Measurements from ENCODE around the gene SLC45A1. TPM values are rescaled to one million over a fixed set of nuclear protein-coding genes. Genes with fewer than 3 reads are reported as not detected.

SLC45A1 gene
- total RNA-seq, 1 experiment from 2014 or later, result 13.8 TPM

DNA sequence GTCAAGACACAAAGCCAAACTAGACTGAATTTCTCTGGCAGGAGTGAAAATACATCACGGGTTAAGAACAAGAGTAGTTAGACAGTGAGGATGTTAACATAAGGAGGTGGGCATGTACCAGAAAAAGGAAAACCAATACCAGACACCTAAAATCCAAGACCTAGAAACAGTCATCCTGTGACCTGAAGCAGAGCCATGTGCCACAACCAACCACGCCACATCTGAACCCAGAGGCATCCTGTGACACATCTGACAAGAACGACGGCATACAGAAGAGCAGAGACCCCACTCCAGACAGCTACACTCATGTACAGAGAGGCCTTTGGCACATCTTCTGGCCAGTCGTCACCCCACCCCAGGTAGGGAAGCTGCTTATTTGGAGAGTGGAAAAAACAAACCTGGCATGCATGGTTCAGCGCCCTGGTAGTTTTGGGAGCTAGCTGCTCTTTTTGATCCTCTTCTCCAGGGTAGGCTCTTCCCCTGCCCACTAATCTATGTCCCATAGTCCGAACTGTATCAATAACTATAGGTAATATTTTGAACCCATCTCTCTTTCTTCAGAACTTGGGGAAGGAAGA, 72.1 kb downstream of the SLC45A1 start:
- ATAC-seq (no peak), DNase-seq (ENCODE audit: low read depth, low spot score) (no peak)
- Histone ChIP-seq H3K27me3 (ENCODE audit: insufficient read depth, low read length) (no peaks in the 10 kb centered on the region), H3K27ac (ENCODE audit: low read depth, low read length) (no peak overlapping the region), H3K79me2 (ENCODE audit: insufficient read depth, low read length) (peaks cover 4% of the 10 kb centered on the region), H3K4me1 (ENCODE audit: control insufficient read depth in 1 of 2, insufficient read depth in 2 of 2, low read length in 2 of 2) (peaks cover 0 to 4% of the 10 kb centered on the region in 2 experiments; a peak in 1 of 4 replicates), H4K20me1 (ENCODE audit: insufficient read depth) (no peaks in the 10 kb centered on the region), H3K36me3 (ENCODE audit: control insufficient read depth in 1 of 2, insufficient read depth in 2 of 2, low read length in 2 of 2) (no peaks in the 10 kb centered on the region), H3K9ac (ENCODE audit: low read length) (no peak overlapping the region), H3K4me3 (replicated peaks in 1 of 2; ENCODE audit: low read depth in 1 of 2, low read length in 2 of 2) (no peak overlapping the region), H3K9me2 (ENCODE audit: insufficient read depth) (no peaks in the 10 kb centered on the region), H2AFZ (ENCODE audit: low read depth, low read length, poor library complexity, severe bottlenecking) (no peak overlapping the region), H3K9me3 (ENCODE audit: control insufficient read depth in 1 of 2, insufficient read depth in 1 of 2, low read depth in 1 of 2, low read length in 2 of 2) (no peaks in the 10 kb centered on the region), H3K4me2 (ENCODE audit: low read length) (no peak overlapping the region)
- intact Hi-C loops (cut with micrococcal nuclease), result no loop called here
- TF ChIP-seq POLR2A (IDR thresholded peaks at IDR 0.05; ENCODE audit: borderline replicate concordance, extremely low read depth, insufficient read depth, insufficient read length) (no peak), TCF7L2 (IDR thresholded peaks at IDR 0.05; ENCODE audit: borderline replicate concordance, extremely low read depth, insufficient read depth, insufficient read length) (no peak), EGR1 (IDR thresholded peaks at IDR 0.05; ENCODE audit: low read depth) (no peak), CTCF (IDR thresholded peaks at IDR 0.05 in 2 of 3, conservative IDR thresholded peaks at IDR 0.05 in 1 of 3; ENCODE audit: borderline replicate concordance in 1 of 3, insufficient read depth in 1 of 3, low read depth in 2 of 3, low read length in 2 of 3) (no peak), ZFX (IDR thresholded peaks at IDR 0.05) (no peak)
- ChIA-PET CTCF (no interaction called here), RAD21 (ENCODE audit: low non-redundant PET in 1 of 2, low total read pairs in 2 of 2, uncharacterized antibody in 2 of 2, unreplicated experiment in 2 of 2) (no interaction called here), POLR2A (no interaction called here)
- no TSS peak for BruUV-seq (replicated peaks)

- H2AFZ ChIP-seq (ENCODE audit: low read depth, low read length, poor library complexity, severe bottlenecking), result no peak overlapping the region
- no peak for ATAC-seq
- H4K20me1 ChIP-seq (ENCODE audit: insufficient read depth), result no peaks in the 10 kb centered on the region
- BruUV-seq (replicated peaks), result no TSS peak
- DNase-seq (ENCODE audit: low read depth, low spot score), result no peak
- H3K9me3 ChIP-seq (ENCODE audit: control insufficient read depth in 1 of 2, insufficient read depth in 1 of 2, low read depth in 1 of 2, low read length in 2 of 2), result no peaks in the 10 kb centered on the region
- H3K4me2 ChIP-seq (ENCODE audit: low read length), result no peak overlapping the region
- no peaks in the 10 kb centered on the region for H3K27me3 ChIP-seq (ENCODE audit: insufficient read depth, low read length)
- intact Hi-C loops (cut with micrococcal nuclease), result no loop called here
- RAD21 ChIA-PET (ENCODE audit: low non-redundant PET in 1 of 2, low total read pairs in 2 of 2, uncharacterized antibody in 2 of 2, unreplicated experiment in 2 of 2), result no interaction called here
- H3K36me3 ChIP-seq (ENCODE audit: control insufficient read depth in 1 of 2, insufficient read depth in 2 of 2, low read length in 2 of 2), result no peaks in the 10 kb centered on the region
- H3K9ac ChIP-seq (ENCODE audit: low read length), result no peak overlapping the region
- CTCF ChIA-PET, result no interaction called here
- POLR2A ChIA-PET, result no interaction called here
- H3K4me1 ChIP-seq (ENCODE audit: control insufficient read depth in 1 of 2, insufficient read depth in 2 of 2, low read length in 2 of 2), result peaks cover 3 to 10% of the 10 kb centered on the region in 2 experiments; a peak in 2 of 4 replicates
- H3K4me3 ChIP-seq (replicated peaks in 1 of 2; ENCODE audit: low read depth in 1 of 2, low read length in 2 of 2), result no peak overlapping the region
- peaks cover 4% of the 10 kb centered on the region for H3K79me2 ChIP-seq (ENCODE audit: insufficient read depth, low read length)
- no peak overlapping the region for H3K27ac ChIP-seq (ENCODE audit: low read depth, low read length)
- H3K9me2 ChIP-seq (ENCODE audit: insufficient read depth), result no peaks in the 10 kb centered on the region
- TF ChIP-seq, protein P1, sequence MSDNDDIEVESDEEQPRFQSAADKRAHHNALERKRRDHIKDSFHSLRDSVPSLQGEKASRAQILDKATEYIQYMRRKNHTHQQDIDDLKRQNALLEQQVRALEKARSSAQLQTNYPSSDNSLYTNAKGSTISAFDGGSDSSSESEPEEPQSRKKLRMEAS (IDR thresholded peaks at IDR 0.05), result no peak
- TF ChIP-seq EGR1 (IDR thresholded peaks at IDR 0.05; ENCODE audit: low read depth) (no peak), ZBTB33 (IDR thresholded peaks at IDR 0.05; ENCODE audit: extremely low read depth, insufficient replicate concordance, low read length) (no peak), JUND (IDR thresholded peaks at IDR 0.05) (no peak), CEBPB (IDR thresholded peaks at IDR 0.05; ENCODE audit: low read depth) (no peak), EZH2 (IDR thresholded peaks at IDR 0.05) (no peak), EZH2phosphoT487 (IDR thresholded peaks at IDR 0.05; ENCODE audit: borderline replicate concordance) (no peak), POLR2AphosphoS5 (IDR thresholded peaks at IDR 0.05; ENCODE audit: low read depth, low read length) (no peak), CBX3 (IDR thresholded peaks at IDR 0.05; ENCODE audit: low read depth) (no peak), RAD21 (IDR thresholded peaks at IDR 0.05; ENCODE audit: low read depth) (no peak), TCF7L2 (IDR thresholded peaks at IDR 0.05; ENCODE audit: borderline replicate concordance, extremely low read depth, insufficient read depth, insufficient read length) (no peak), YY1 (IDR thresholded peaks at IDR 0.05; ENCODE audit: extremely low read depth, insufficient replicate concordance, low read depth, low read length) (no peak), ATF3 (IDR thresholded peaks at IDR 0.05) (no peak), ZNF274 (IDR thresholded peaks at IDR 0.05; ENCODE audit: low read depth, low read length) (no peak), POLR2A (IDR thresholded peaks at IDR 0.05; ENCODE audit: borderline replicate concordance, extremely low read depth, insufficient read depth, insufficient read length) (no peak)
Observed at GRCh38 chr1:8390707-8391106, 72.8 kb downstream of the SLC45A1 start.

Data from HCT116 (cell line).